ENCODE measurements around the gene SRSF8. TPM values are rescaled to one million over a fixed set of nuclear protein-coding genes. Genes with fewer than 3 reads are reported as not detected.

Gene SRSF8
- total RNA-seq, 4 donors from 2014 or later: 30.3 to 42.2 (median 34.8) TPM

- no peaks in the 10 kb centered on the region for H3K9me3 ChIP-seq
- H3K27me3 ChIP-seq: peaks cover 0 to 7% (median 0%) of the 10 kb centered on the region in 4 donors
- DNase-seq (ENCODE audit: extremely low spot score): peak; percentile 94
- TF ChIP-seq POLR2AphosphoS5 (IDR thresholded peaks at IDR 0.05) (peak; percentile 89 to 95), POLR2A (IDR thresholded peaks at IDR 0.05; ENCODE audit: low read depth) (peak; percentile 51)
- TF ChIP-seq, protein P1, sequence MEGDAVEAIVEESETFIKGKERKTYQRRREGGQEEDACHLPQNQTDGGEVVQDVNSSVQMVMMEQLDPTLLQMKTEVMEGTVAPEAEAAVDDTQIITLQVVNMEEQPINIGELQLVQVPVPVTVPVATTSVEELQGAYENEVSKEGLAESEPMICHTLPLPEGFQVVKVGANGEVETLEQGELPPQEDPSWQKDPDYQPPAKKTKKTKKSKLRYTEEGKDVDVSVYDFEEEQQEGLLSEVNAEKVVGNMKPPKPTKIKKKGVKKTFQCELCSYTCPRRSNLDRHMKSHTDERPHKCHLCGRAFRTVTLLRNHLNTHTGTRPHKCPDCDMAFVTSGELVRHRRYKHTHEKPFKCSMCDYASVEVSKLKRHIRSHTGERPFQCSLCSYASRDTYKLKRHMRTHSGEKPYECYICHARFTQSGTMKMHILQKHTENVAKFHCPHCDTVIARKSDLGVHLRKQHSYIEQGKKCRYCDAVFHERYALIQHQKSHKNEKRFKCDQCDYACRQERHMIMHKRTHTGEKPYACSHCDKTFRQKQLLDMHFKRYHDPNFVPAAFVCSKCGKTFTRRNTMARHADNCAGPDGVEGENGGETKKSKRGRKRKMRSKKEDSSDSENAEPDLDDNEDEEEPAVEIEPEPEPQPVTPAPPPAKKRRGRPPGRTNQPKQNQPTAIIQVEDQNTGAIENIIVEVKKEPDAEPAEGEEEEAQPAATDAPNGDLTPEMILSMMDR (IDR thresholded peaks at IDR 0.05): no peak
- peak overlapping the region; percentile 78 to 89 (median 84) for H3K4me3 ChIP-seq
- peak overlapping the region; percentile 97 to 98 (median 98) for H3K27ac ChIP-seq (replicated peaks in 1 of 4)
- 8% methylated on average over 5 of the region's 5 CpGs for WGBS
- intact Hi-C loops (cut with DNase I): loop anchor here (1.0 to 5.0 kb wide), 3 partner anchors 95 to 699 kb away; partner anchors contain the start of genes CWC15 and KDM4D
- peaks cover 11 to 28% (median 26%) of the 10 kb centered on the region in 4 donors for H3K4me1 ChIP-seq
- H3K36me3 ChIP-seq: peaks cover 0 to 5% (median 0%) of the 10 kb centered on the region in 4 donors
Measured at GRCh38 chr11:95068549-95068948, 1.8 kb downstream of the SRSF8 start.

GRCh38 chr11:95070471-95070870 lies 3.8 kb downstream of the SRSF8 start:
- WGBS: 100% methylated on average over 1 of the region's 1 CpG
- intact Hi-C loops (cut with DNase I): loop anchor here (2.0 kb wide), 2 partner anchors 18 to 80 kb away; partner anchors contain the start of gene ENDOD1

DNA sequence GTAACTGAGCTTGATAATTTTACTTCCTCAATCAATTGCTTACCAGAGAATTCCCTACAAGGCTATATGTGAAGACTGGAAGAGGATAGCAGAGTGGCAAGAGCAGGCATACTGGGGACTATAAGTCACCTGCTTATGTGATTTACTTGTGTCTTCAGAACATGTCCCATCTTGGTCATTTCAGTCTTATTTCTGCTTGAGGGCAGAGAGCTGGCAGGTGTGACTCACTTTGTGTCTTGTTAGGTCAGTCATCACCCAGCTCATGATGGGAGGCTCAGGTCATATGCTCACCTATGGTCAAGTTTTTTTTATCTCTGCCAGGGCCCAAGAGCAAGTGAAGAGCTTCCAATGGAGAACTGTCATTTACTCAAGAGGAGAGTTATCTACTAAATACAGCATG lies 6.2 kb downstream of the SRSF8 start:
- intact Hi-C loops (cut with DNase I): no loop called here
- H3K9me3 ChIP-seq: no peaks in the 10 kb centered on the region
- TF ChIP-seq POLR2AphosphoS5 (IDR thresholded peaks at IDR 0.05): no peak
- TF ChIP-seq, protein P1 (IDR thresholded peaks at IDR 0.05): no peak
- TF ChIP-seq POLR2A (IDR thresholded peaks at IDR 0.05; ENCODE audit: low read depth): no peak
- TF ChIP-seq EP300 (IDR thresholded peaks at IDR 0.05): no peak
- DNase-seq (ENCODE audit: extremely low spot score): no peak
- no peaks in the 10 kb centered on the region for H3K27me3 ChIP-seq
- peaks cover 0 to 5% (median 0%) of the 10 kb centered on the region in 4 donors for H3K36me3 ChIP-seq
- H3K4me1 ChIP-seq: peaks cover 21 to 55% (median 50%) of the 10 kb centered on the region in 4 donors
- no peak overlapping the region for H3K4me3 ChIP-seq
- no peak overlapping the region for H3K27ac ChIP-seq (replicated peaks in 1 of 4)

More at GRCh38 chr11:95070471-95070870, 3.8 kb downstream of the SRSF8 start:
- Histone ChIP-seq H3K4me3 (no peak overlapping the region), H3K36me3 (peaks cover 0 to 5% (median 0%) of the 10 kb centered on the region in 4 donors), H3K9me3 (no peaks in the 10 kb centered on the region), H3K27ac (replicated peaks in 1 of 4) (no peak overlapping the region), H3K27me3 (peaks cover 0 to 7% (median 0%) of the 10 kb centered on the region in 4 donors), H3K4me1 (peaks cover 22 to 40% (median 39%) of the 10 kb centered on the region in 4 donors)
- no peak for TF ChIP-seq POLR2AphosphoS5 (IDR thresholded peaks at IDR 0.05)
- TF ChIP-seq, protein P1 (IDR thresholded peaks at IDR 0.05): no peak
- TF ChIP-seq EP300 (IDR thresholded peaks at IDR 0.05): no peak
- no peak for TF ChIP-seq POLR2A (IDR thresholded peaks at IDR 0.05; ENCODE audit: low read depth)
- DNase-seq (ENCODE audit: extremely low spot score): no peak

DNA sequence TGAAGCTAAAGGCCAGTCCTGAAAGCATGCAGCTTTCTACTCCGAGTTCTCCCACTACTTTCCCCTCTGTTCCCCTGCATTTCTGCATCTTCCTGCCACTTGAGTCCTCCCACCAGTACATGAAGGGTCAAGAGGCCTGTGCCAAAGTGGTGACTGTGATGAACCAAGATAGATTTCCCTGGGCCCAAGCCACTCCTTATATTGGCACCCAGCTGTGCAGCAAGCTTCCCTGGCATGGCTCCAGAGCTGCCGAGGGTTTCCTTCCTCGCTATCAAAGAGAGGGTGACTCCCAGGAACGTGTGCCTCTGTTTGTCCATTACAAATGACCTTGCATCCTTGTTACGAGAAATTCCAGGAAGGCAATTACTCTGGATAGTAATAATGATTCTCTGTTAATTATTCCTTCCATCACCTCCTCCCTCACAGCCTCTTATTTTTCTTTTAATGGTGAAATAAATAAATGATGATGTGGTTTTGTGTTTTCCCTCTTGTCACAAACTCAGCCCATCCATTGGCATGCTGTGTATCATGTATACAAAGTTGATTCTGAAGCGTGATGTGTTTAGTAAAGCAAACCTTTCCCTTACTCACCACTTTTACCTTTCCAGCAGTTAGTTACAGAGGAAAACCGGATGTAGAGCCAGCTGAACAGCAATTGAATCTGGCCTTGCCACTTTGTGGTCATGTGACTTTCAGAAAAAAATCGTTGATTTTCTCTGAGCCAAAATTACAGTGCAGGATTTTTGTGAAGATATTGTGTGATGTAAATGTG lies 8.3 kb downstream of the SRSF8 start:
- peaks cover 0 to 5% (median 0%) of the 10 kb centered on the region in 4 donors for H3K36me3 ChIP-seq
- no peak overlapping the region for H3K4me3 ChIP-seq
- H3K9me3 ChIP-seq: no peaks in the 10 kb centered on the region
- peak overlapping the region in 1 of 4 donors; percentile 46 for H3K27ac ChIP-seq (replicated peaks in 1 of 4)
- TF ChIP-seq POLR2AphosphoS5 (IDR thresholded peaks at IDR 0.05): no peak
- no peak for TF ChIP-seq POLR2A (IDR thresholded peaks at IDR 0.05; ENCODE audit: low read depth)
- TF ChIP-seq, protein P1 (IDR thresholded peaks at IDR 0.05): no peak
- no peak for TF ChIP-seq EP300 (IDR thresholded peaks at IDR 0.05)
- H3K27me3 ChIP-seq: no peaks in the 10 kb centered on the region
- peaks cover 14 to 43% (median 38%) of the 10 kb centered on the region in 4 donors for H3K4me1 ChIP-seq
- DNase-seq (ENCODE audit: extremely low spot score): no peak
- intact Hi-C loops (cut with DNase I): loop anchor here (5.0 kb wide), 1 partner anchor 687 kb away; no protein-coding TSS in a partner anchor
- WGBS: 47% methylated on average over 8 of the region's 8 CpGs
